Activated T-helper 2 cell treated with anti-CD3 and anti-CD28 coated beads, Interferon-gamma antibody, Interleukin-2, Interleukin-4, amounts not matched to agents 10 μg/mL and 5 μg/mL and 100 μg/mL, durations not matched to agents 14 hours and 24 hours and 36 hours (primary cell): ENCODE results near the gene COLEC12. TPM values are rescaled to one million over a fixed set of nuclear protein-coding genes. Genes with fewer than 3 reads are reported as not detected.

Source experiments
- DNase-seq: peaks from one replicate; pipeline ENCODE4 v3.0.0; 2021; ENCODE audit warnings: low spot score
- H3K27ac Mint-ChIP-seq: one replicate; pipeline ENCODE4 v1.8.0; 2021; ENCODE audit warnings: mixed read lengths
- H3K27me3 Mint-ChIP-seq: one replicate; pipeline ENCODE4 v1.8.0; 2021; ENCODE audit warnings: low read depth, mixed read lengths
- H3K36me3 Mint-ChIP-seq: one replicate; pipeline ENCODE4 v1.8.0; 2021; ENCODE audit warnings: low read depth, mixed read lengths
- H3K4me1 Mint-ChIP-seq: one replicate; pipeline ENCODE4 v1.8.0; 2021; ENCODE audit warnings: low read depth, mixed read lengths
- H3K4me3 Mint-ChIP-seq: one replicate; pipeline ENCODE4 v1.8.0; 2021; ENCODE audit warnings: low read depth, mild to moderate bottlenecking, moderate library complexity, mixed read lengths
- H3K9me3 Mint-ChIP-seq: one replicate; pipeline ENCODE4 v1.8.0; 2021; ENCODE audit warnings: mixed read lengths
- intact Hi-C: fragments of 100-400 bp; cut with micrococcal nuclease; formaldehyde crosslinking; loops from one replicate; pipeline ENCODE4 v1.15.1; 2023
- total RNA-seq: library from RNA; stranded (reverse); gene quantifications from 2 replicates; pipeline ENCODE4 v1.2.3, GENCODE V29; 2022

Gene COLEC12
- total RNA-seq, 1 donor from 2014 or later, result not detected

GRCh38 chr18:498931-499775 lies 1.3 kb downstream of the COLEC12 start:
- peaks cover 48% of the 10 kb centered on the region for H3K27me3 Mint-ChIP-seq
- H3K36me3 Mint-ChIP-seq, result no peaks in the 10 kb centered on the region
- no peak for DNase-seq
- H3K4me3 Mint-ChIP-seq, result no peak overlapping the region
- peaks cover 1% of the 10 kb centered on the region for H3K4me1 Mint-ChIP-seq
- intact Hi-C loops, result loop anchor here (10.0 kb wide), 1 partner anchor 416 kb away; no protein-coding TSS in a partner anchor
- H3K9me3 Mint-ChIP-seq, result no peaks in the 10 kb centered on the region
- H3K27ac Mint-ChIP-seq, result no peak overlapping the region

- H3K27me3 Mint-ChIP-seq, result peaks cover 39% of the 10 kb centered on the region
- H3K27ac Mint-ChIP-seq, result no peak overlapping the region
- intact Hi-C loops, result loop anchor here (10.0 kb wide), 1 partner anchor 417 kb away; no protein-coding TSS in a partner anchor
Observed at GRCh38 chr18:497688-498087, 2.8 kb downstream of the COLEC12 start.

GRCh38 chr18:495452-495851 lies 5.0 kb downstream of the COLEC12 start:
- intact Hi-C loops, result loop anchor here (10.0 kb wide), 1 partner anchor 419 kb away; no protein-coding TSS in a partner anchor
- no peak overlapping the region for H3K27ac Mint-ChIP-seq
- H3K9me3 Mint-ChIP-seq, result no peaks in the 10 kb centered on the region
- peaks cover 1% of the 10 kb centered on the region for H3K4me1 Mint-ChIP-seq
- DNase-seq, result no peak
- H3K27me3 Mint-ChIP-seq, result peaks cover 25% of the 10 kb centered on the region
- H3K36me3 Mint-ChIP-seq, result no peaks in the 10 kb centered on the region
- no peak overlapping the region for H3K4me3 Mint-ChIP-seq

More at GRCh38 chr18:497688-498087, 2.8 kb downstream of the COLEC12 start:
- Mint-ChIP-seq H3K4me3 (no peak overlapping the region), H3K36me3 (no peaks in the 10 kb centered on the region), H3K9me3 (no peaks in the 10 kb centered on the region), H3K4me1 (peaks cover 1% of the 10 kb centered on the region)
- DNase-seq, result no peak

- Mint-ChIP-seq H3K27me3 (peaks cover 25% of the 10 kb centered on the region), H3K36me3 (no peaks in the 10 kb centered on the region), H3K9me3 (no peaks in the 10 kb centered on the region), H3K4me1 (peaks cover 1% of the 10 kb centered on the region), H3K27ac (no peak overlapping the region), H3K4me3 (no peak overlapping the region)
- intact Hi-C loops, result loop anchor here (10.0 kb wide), 1 partner anchor 420 kb away; no protein-coding TSS in a partner anchor
- DNase-seq, result no peak
Observed at GRCh38 chr18:495017-495416, 5.5 kb downstream of the COLEC12 start.

- no peaks in the 10 kb centered on the region for H3K9me3 Mint-ChIP-seq
- H3K27me3 Mint-ChIP-seq, result peaks cover 22% of the 10 kb centered on the region
- no peaks in the 10 kb centered on the region for H3K4me1 Mint-ChIP-seq
- no peaks in the 10 kb centered on the region for H3K36me3 Mint-ChIP-seq
- no peak for DNase-seq
- intact Hi-C loops, result loop anchor here (10.0 kb wide), 1 partner anchor 421 kb away; no protein-coding TSS in a partner anchor
- H3K27ac Mint-ChIP-seq, result no peak overlapping the region
- no peak overlapping the region for H3K4me3 Mint-ChIP-seq
Observed at GRCh38 chr18:493986-494983, 6.2 kb downstream of the COLEC12 start.

GRCh38 chr18:492451-492850 lies 8.1 kb downstream of the COLEC12 start:
- Mint-ChIP-seq H3K27ac (no peak overlapping the region), H3K4me1 (no peaks in the 10 kb centered on the region), H3K9me3 (no peaks in the 10 kb centered on the region), H3K4me3 (no peak overlapping the region), H3K36me3 (no peaks in the 10 kb centered on the region), H3K27me3 (peaks cover 12% of the 10 kb centered on the region)
- intact Hi-C loops, result loop anchor here (10.0 kb wide), 1 partner anchor 422 kb away; no protein-coding TSS in a partner anchor
- no peak for DNase-seq

- Mint-ChIP-seq H3K36me3 (no peaks in the 10 kb centered on the region), H3K27ac (no peak overlapping the region), H3K4me1 (no peaks in the 10 kb centered on the region), H3K27me3 (peaks cover 12% of the 10 kb centered on the region), H3K9me3 (peaks cover 8% of the 10 kb centered on the region), H3K4me3 (no peak overlapping the region)
- intact Hi-C loops, result loop anchor here (10.0 kb wide), 1 partner anchor 424 kb away; no protein-coding TSS in a partner anchor
- DNase-seq, result no peak
Observed at GRCh38 chr18:490624-491023, 9.9 kb downstream of the COLEC12 start.

- Mint-ChIP-seq H3K9me3 (peaks cover 8% of the 10 kb centered on the region), H3K27ac (no peak overlapping the region), H3K27me3 (peaks cover 12% of the 10 kb centered on the region), H3K36me3 (no peaks in the 10 kb centered on the region), H3K4me3 (no peak overlapping the region), H3K4me1 (no peaks in the 10 kb centered on the region)
- DNase-seq, result no peak
- intact Hi-C loops, result loop anchor here (10.0 kb wide), 1 partner anchor 425 kb away; no protein-coding TSS in a partner anchor
Observed at GRCh38 chr18:490024-490366, 10.5 kb downstream of the COLEC12 start.

- H3K27ac Mint-ChIP-seq, result no peak overlapping the region
- peaks cover 8% of the 10 kb centered on the region for H3K9me3 Mint-ChIP-seq
- H3K4me3 Mint-ChIP-seq, result no peak overlapping the region
- intact Hi-C loops, result loop anchor here (10.0 kb wide), 1 partner anchor 425 kb away; no protein-coding TSS in a partner anchor
- H3K36me3 Mint-ChIP-seq, result no peaks in the 10 kb centered on the region
- no peaks in the 10 kb centered on the region for H3K4me1 Mint-ChIP-seq
- DNase-seq, result no peak
- peaks cover 12% of the 10 kb centered on the region for H3K27me3 Mint-ChIP-seq
Observed at GRCh38 chr18:489244-490023, 11.1 kb downstream of the COLEC12 start.

GRCh38 chr18:486929-487740 lies 13.4 kb downstream of the COLEC12 start:
- no peak for DNase-seq
- Mint-ChIP-seq H3K4me3 (no peak overlapping the region), H3K27me3 (peaks cover 13% of the 10 kb centered on the region), H3K27ac (no peak overlapping the region), H3K4me1 (no peaks in the 10 kb centered on the region), H3K9me3 (peaks cover 8% of the 10 kb centered on the region), H3K36me3 (no peaks in the 10 kb centered on the region)
- intact Hi-C loops, result no loop called here

GRCh38 chr18:484749-485464 lies 15.6 kb downstream of the COLEC12 start:
- peaks cover 8% of the 10 kb centered on the region for H3K9me3 Mint-ChIP-seq
- H3K4me3 Mint-ChIP-seq, result no peak overlapping the region
- peaks cover 13% of the 10 kb centered on the region for H3K27me3 Mint-ChIP-seq
- no peak for DNase-seq
- intact Hi-C loops, result no loop called here
- no peaks in the 10 kb centered on the region for H3K36me3 Mint-ChIP-seq
- H3K27ac Mint-ChIP-seq, result no peak overlapping the region
- no peaks in the 10 kb centered on the region for H3K4me1 Mint-ChIP-seq
